GM18526 (cell line): Measurements from ENCODE around the gene WEE2.

Experiments used
- POLR2A ChIP-seq: IDR thresholded peaks from 3 replicates; pipeline ENCODE4 v1.6.1; 2011; ENCODE audit not compliant: insufficient read length; ENCODE audit errors: extremely low read depth

The WEE2 gene

GRCh38 chr7:141685285-141686023 is 22.7 kb upstream of the WEE2 start:
- no peak for TF ChIP-seq POLR2A

GRCh38 chr7:141686074-141686473 is 22.1 kb upstream of the WEE2 start:
- TF ChIP-seq POLR2A, result no peak

- TF ChIP-seq POLR2A, result no peak
Observed at GRCh38 chr7:141686670-141687069, 21.5 kb upstream of the WEE2 start.

DNA sequence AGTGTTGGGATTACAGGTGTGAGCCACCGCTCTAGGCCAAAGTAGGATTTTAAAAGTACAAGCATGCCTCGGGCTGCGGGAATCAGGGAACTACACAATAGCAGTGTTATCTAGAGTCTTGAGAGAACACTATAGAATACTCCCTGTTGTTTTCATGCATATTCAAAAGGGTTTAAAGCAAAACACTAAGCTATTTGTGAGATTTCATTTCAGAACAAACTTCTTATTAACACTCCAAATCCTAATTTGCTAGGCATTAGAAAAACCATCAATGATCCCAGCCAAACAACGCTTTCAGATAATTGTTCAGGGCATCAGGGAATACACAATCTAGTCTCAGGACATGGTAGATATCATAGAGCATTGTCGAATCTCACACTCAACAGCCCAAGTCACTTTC is 20.1 kb upstream of the WEE2 start:
- no peak for TF ChIP-seq POLR2A

- no peak for TF ChIP-seq POLR2A
Observed at GRCh38 chr7:141691540-141691939, 16.6 kb upstream of the WEE2 start.

DNA sequence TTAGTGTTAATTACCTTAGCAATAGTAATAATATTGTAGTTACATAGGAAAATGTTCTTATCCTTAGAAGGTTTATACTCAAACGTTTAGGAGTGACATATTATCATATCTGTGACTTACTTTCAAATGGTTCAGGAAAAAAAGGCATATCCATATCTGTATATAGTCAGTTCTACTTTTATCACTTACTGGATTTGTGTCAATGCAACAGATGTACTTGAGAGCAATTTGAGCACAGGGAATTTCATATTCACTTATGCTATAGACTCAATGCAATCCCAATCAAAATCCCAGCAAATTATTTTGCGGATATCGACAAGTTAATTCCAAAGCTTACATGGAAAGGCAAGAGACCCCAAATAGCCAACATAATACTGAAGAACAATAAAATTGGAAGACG is 16.2 kb upstream of the WEE2 start:
- no peak for TF ChIP-seq POLR2A

DNA sequence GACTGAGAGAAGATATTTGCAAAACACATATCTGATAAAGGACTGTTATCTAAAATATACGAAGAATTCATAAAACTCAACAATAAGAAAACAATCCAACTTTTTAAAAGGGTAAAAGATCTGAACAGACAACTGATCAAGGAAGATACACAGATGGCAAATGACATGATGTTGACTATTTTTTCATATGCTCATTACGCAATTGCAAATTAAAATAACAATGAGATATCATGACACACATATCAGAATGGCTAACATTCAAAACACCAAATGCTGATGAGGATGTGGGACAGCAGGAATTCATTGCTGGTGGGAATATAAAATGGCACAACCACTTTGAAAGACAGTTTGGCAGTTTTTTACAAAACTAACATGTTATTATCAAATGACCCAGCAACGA is 15.1 kb upstream of the WEE2 start:
- TF ChIP-seq POLR2A, result no peak

DNA sequence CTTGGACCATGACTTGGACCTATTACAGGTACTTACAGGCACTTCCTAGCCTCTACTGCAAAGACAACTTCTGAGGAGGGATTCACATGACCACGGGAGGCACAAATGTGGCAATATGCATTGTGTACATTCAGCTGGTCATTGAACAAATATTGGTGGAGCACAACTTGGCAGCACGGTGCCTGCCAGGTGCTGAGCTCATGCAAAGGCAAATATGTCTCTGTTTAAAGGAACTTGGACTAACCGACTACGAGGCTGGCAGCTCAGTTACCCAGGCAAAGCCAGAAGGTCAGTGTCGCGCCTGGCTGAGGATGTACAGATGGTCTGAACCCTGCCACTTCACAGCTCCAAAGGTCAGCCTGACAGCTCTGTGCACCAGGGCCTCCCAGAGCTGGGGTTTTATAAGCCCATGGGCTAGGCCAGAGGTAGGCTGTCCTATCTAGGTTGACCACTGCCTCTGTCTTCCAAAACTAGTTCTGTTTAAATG is 12.3 kb upstream of the WEE2 start:
- TF ChIP-seq POLR2A, result no peak

DNA sequence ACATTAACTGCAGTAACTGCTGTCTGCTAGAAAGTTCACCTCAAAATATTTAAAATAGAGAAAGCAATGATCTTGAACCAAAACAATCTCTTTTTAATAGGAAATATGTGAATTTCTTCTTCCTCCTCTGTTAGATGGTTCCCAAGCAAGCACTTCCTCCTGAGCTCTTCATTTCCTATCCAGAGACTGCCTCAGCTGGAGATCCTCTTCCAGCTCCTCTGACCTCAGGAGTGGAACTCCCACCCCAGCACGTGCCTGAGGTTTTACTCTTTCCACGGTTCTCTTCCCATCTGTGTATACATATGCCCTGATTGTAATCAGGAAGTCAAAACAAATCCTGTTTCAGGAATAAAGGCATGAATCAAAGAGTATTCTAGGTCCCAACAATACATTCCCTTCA is 11.8 kb upstream of the WEE2 start:
- TF ChIP-seq POLR2A, result no peak

- TF ChIP-seq POLR2A, result no peak
Observed at GRCh38 chr7:141697211-141697871, 10.8 kb upstream of the WEE2 start.

DNA sequence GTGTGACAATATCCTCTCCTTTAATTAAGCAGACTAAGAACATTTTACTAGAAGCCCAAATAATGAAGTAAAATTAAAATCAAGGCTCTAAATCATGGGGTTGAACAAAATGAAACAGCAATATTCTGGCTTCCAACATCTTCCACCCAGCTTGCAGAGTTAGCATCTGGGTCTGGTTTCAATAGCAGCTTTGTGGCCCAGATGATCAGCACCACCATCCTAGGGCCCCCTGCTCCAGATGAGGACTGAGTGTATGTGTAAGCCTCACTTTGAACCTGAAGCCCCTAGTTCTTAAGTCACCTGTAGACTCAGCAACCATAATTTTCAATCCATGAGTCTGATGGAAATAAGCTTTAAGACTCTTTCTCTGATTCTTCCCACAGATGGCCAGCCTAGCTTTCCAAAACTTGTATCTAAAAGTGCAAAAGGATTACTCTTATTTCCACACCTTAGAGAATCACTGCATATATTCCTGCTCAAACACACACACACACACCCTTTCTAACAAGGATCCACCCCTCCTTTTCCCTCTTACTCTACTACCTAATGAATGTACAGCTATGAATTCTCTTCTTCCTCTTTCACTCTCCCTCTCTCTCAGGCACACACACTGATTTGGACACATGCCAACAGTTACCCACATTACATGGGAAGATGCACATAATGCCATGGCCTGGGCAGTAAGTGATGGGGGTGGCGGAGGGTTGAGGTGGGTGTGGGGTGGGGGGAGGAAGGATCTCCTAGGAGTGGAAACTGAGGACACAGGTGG is 9.7 kb upstream of the WEE2 start:
- TF ChIP-seq POLR2A, result no peak

- TF ChIP-seq POLR2A, result no peak
Observed at GRCh38 chr7:141699860-141700259, 8.3 kb upstream of the WEE2 start.

- TF ChIP-seq POLR2A, result no peak
Observed at GRCh38 chr7:141700296-141700847, 7.8 kb upstream of the WEE2 start.

GRCh38 chr7:141700848-141701371 is 7.2 kb upstream of the WEE2 start:
- no peak for TF ChIP-seq POLR2A

DNA sequence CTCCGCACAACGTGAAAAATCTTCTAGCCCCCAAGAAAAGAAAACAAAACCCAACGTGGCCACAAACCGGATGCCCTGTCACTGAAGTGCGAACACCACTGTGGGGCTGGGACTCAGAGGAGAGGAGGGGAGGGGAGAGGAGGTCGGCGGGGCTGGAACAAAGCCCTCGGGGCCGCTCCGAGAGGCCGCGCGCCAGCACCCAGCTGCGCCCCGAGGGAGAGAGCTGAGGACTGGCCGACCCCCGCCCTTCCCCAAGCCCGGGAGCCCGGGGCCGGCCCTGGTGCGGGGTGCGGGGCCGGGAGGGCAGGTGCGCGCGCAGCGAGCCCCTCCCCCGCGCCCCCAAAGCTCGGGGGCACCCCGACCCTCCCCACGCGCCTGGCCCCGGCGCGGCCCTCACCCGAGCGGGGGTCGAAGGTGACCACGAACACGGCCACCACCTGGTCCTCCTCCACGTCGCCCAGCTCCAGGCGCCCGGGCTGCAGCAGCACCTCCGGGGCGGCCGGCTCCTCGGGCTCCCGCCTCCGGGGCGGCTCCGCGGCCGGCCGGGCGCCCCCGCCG is 6.6 kb upstream of the WEE2 start:
- peak; percentile 31 for TF ChIP-seq POLR2A
